IMR-90 (cell line): ENCODE results near the gene PLD4. TPM values are rescaled to one million over a fixed set of nuclear protein-coding genes. Genes with fewer than 3 reads are reported as not detected.

ENCODE experiments used
- ATAC-seq: fragments of 200-7000 bp; cut with Tn5 transposase; 2 replicates; pipeline ENCODE4 v1.9.1; 2020; ENCODE audit warnings: low read depth, mild to moderate bottlenecking, moderate library complexity
- BruUV-seq: library from RNA; stranded (reverse); fragments of 400-500 nt; replicated peaks from 2 replicates; lab custom pipeline; 2021; lab: Mats Ljungman, UMichigan
- CTCF ChIA-PET: fragments of 300-600 bp; formaldehyde crosslinking; extraction: SDS; loops from one replicate; lab custom pipeline; 2021; ENCODE audit warnings: antibody characterized with exemption; lab: Yijun Ruan, JAX
- POLR2A ChIA-PET: fragments of 300-600 bp; sonication (Branson Sonifier 250); formaldehyde crosslinking; loops from one replicate; lab custom pipeline; 2022; ENCODE audit warnings: antibody characterized with exemption; ENCODE audit not compliant: unreplicated experiment; lab: Charles Lee
- DNase-seq: peaks from one replicate; pipeline ENCODE4 v3.0.0; 2013
- H2AFZ ChIP-seq: replicated peaks from 2 replicates; pipeline ENCODE3; 2013; ENCODE audit warnings: low read length, mild to moderate bottlenecking; ENCODE audit not compliant: poor library complexity
- H2AK5ac ChIP-seq: 2 replicates; pipeline ENCODE4 v1.6.1; 2013; ENCODE audit warnings: low read depth, low read length, inconsistent platforms
- H2AK9ac ChIP-seq: replicated peaks from 2 replicates; pipeline ENCODE3; 2013; ENCODE audit warnings: mild to moderate bottlenecking, low read depth, low read length, moderate library complexity; ENCODE audit not compliant: poor library complexity
- H2BK120ac ChIP-seq: 2 replicates; pipeline ENCODE4 v1.6.1; 2013; ENCODE audit warnings: low read depth, low read length, inconsistent platforms
- H2BK15ac ChIP-seq: 3 replicates; pipeline ENCODE4 v1.6.1; 2013; ENCODE audit warnings: low read depth, low read length, inconsistent platforms
- H2BK20ac ChIP-seq: 2 replicates; pipeline ENCODE4 v1.6.1; 2013; ENCODE audit warnings: low read depth, mild to moderate bottlenecking, inconsistent platforms, low read length, moderate library complexity
- H2BK5ac ChIP-seq: 2 replicates; pipeline ENCODE4 v1.6.1; 2013; ENCODE audit warnings: mild to moderate bottlenecking, low read depth, low read length, inconsistent platforms; ENCODE audit not compliant: poor library complexity, severe bottlenecking
- H3K14ac ChIP-seq: replicated peaks from 2 replicates; pipeline ENCODE4 v1.6.1; 2013; ENCODE audit warnings: low read depth, low read length, inconsistent platforms
- H3K18ac ChIP-seq: 2 replicates; pipeline ENCODE4 v1.6.1; 2013; ENCODE audit warnings: low read depth, low read length, control low read depth
- H3K23ac ChIP-seq: 2 replicates; pipeline ENCODE4 v1.6.1; 2013; ENCODE audit warnings: low read depth, low read length, inconsistent platforms
- H3K27ac ChIP-seq: 2 replicates; pipeline ENCODE4 v1.5.1; 2013; ENCODE audit warnings: mild to moderate bottlenecking, control low read depth, low read length; ENCODE audit not compliant: insufficient read depth
- H3K27me3 ChIP-seq: 2 replicates; pipeline ENCODE4 v1.6.1; 2013; ENCODE audit warnings: low read length; ENCODE audit not compliant: control insufficient read depth, insufficient read depth
- H3K36me3 ChIP-seq: 2 replicates; pipeline ENCODE4 v1.6.1; 2013; ENCODE audit warnings: low read length, mixed read lengths; ENCODE audit not compliant: control insufficient read depth, insufficient read depth
- H3K4ac ChIP-seq: 2 replicates; pipeline ENCODE4 v1.6.1; 2013; ENCODE audit warnings: low read depth, low read length, inconsistent platforms
- H3K4me1 ChIP-seq: 2 replicates; pipeline ENCODE4 v1.6.1; 2013; ENCODE audit warnings: low read length, mixed read lengths; ENCODE audit not compliant: control insufficient read depth, insufficient read depth
- H3K4me2 ChIP-seq: 2 replicates; pipeline ENCODE4 v1.6.1; 2013; ENCODE audit warnings: low read depth, mild to moderate bottlenecking, control low read depth, low read length, moderate library complexity
- H3K4me3 ChIP-seq: 2 replicates; pipeline ENCODE4 v1.5.1; 2013; ENCODE audit warnings: low read depth, mild to moderate bottlenecking, control low read depth, low read length, moderate library complexity; ENCODE audit not compliant: insufficient read depth
- H3K56ac ChIP-seq: 2 replicates; pipeline ENCODE4 v1.6.1; 2013; ENCODE audit warnings: low read length, inconsistent platforms; ENCODE audit not compliant: insufficient read depth; ENCODE audit errors: extremely low read depth
- H3K79me1 ChIP-seq, 2 experiments: 2 replicates each; pipeline ENCODE4 v1.6.1; 2013; ENCODE audit warnings: low read length in 2 of 2, inconsistent platforms in 1 of 2, low read depth in 1 of 2
- H3K9ac ChIP-seq: 2 replicates; pipeline ENCODE4 v1.6.1; 2013; ENCODE audit warnings: low read depth, low read length, control low read depth
- H3K9me1 ChIP-seq: 2 replicates; pipeline ENCODE4 v1.6.1; 2013; ENCODE audit warnings: low read length, inconsistent platforms; ENCODE audit not compliant: insufficient read depth
- H3K9me3 ChIP-seq: 2 replicates; pipeline ENCODE4 v1.6.1; 2013; ENCODE audit warnings: low read length; ENCODE audit not compliant: control insufficient read depth, insufficient read depth
- H4K20me1 ChIP-seq: 2 replicates; pipeline ENCODE4 v1.6.1; 2013; ENCODE audit warnings: low read length, inconsistent platforms; ENCODE audit not compliant: insufficient read depth
- H4K5ac ChIP-seq: 2 replicates; pipeline ENCODE4 v1.6.1; 2013; ENCODE audit warnings: mild to moderate bottlenecking, low read depth, low read length, control low read depth
- H4K8ac ChIP-seq, 2 experiments: 2 replicates each; pipeline ENCODE4 v1.6.1; 2013; ENCODE audit warnings: low read depth in 2 of 2, low read length in 2 of 2, control low read depth in 1 of 2, inconsistent platforms in 1 of 2
- H4K91ac ChIP-seq: 2 replicates; pipeline ENCODE4 v1.6.1; 2013; ENCODE audit warnings: low read depth, low read length, inconsistent platforms; ENCODE audit not compliant: insufficient read depth
- BHLHE40 ChIP-seq: fragments of 150-350 bp; IDR thresholded peaks from 2 replicates; pipeline ENCODE4 v1.6.1; 2016; ENCODE audit warnings: mild to moderate bottlenecking, low read depth, low read length
- CEBPB ChIP-seq: IDR thresholded peaks from 2 replicates; pipeline ENCODE4 v1.6.1; 2012; ENCODE audit warnings: low read depth, low read length, improper control_type of control experiment
- CHD1 ChIP-seq: IDR thresholded peaks from 2 replicates; pipeline ENCODE4 v1.6.1; 2012; ENCODE audit warnings: low read depth, low read length, improper control_type of control experiment
- CTCF ChIP-seq: conservative IDR thresholded peaks from 2 replicates; pipeline ENCODE4 v1.5.1; 2012; ENCODE audit warnings: mild to moderate bottlenecking, low read depth, low read length, improper control_type of control experiment
- MAZ ChIP-seq: IDR thresholded peaks from 2 replicates; pipeline ENCODE4 v1.6.1; 2012; ENCODE audit warnings: low read depth, mild to moderate bottlenecking, low read length, improper control_type of control experiment, moderate library complexity, borderline replicate concordance
- MXI1 ChIP-seq: IDR thresholded peaks from 2 replicates; pipeline ENCODE4 v1.6.1; 2012; ENCODE audit warnings: low read depth, mild to moderate bottlenecking, low read length, moderate library complexity, borderline replicate concordance
- NFE2L2 ChIP-seq: fragments of 150-350 bp; IDR thresholded peaks from 2 replicates; pipeline ENCODE4 v1.6.1; 2016; ENCODE audit warnings: low read depth, mild to moderate bottlenecking, low read length
- POLR2A ChIP-seq: IDR thresholded peaks from 2 replicates; pipeline ENCODE4 v1.6.1; 2012; ENCODE audit warnings: mild to moderate bottlenecking, low read depth, low read length
- RAD21 ChIP-seq: IDR thresholded peaks from 2 replicates; pipeline ENCODE4 v1.6.1; 2012; ENCODE audit warnings: low read length, improper control_type of control experiment
- RCOR1 ChIP-seq: IDR thresholded peaks from 2 replicates; pipeline ENCODE4 v1.6.1; 2012; ENCODE audit warnings: mild to moderate bottlenecking, low read length, improper control_type of control experiment; ENCODE audit not compliant: insufficient replicate concordance
- RFX5 ChIP-seq: IDR thresholded peaks from 2 replicates; pipeline ENCODE4 v1.8.0; 2012; ENCODE audit warnings: low read depth, mild to moderate bottlenecking, low read length, moderate library complexity
- SMC3 ChIP-seq: fragments of 150-350 bp; IDR thresholded peaks from 2 replicates; pipeline ENCODE4 v1.6.1; 2016; ENCODE audit warnings: low read depth, mild to moderate bottlenecking, antibody characterized with exemption, low read length, moderate library complexity
- USF2 ChIP-seq: fragments of 150-350 bp; IDR thresholded peaks from 2 replicates; pipeline ENCODE4 v1.6.1; 2017; ENCODE audit warnings: mild to moderate bottlenecking, antibody characterized with exemption, low read length, low read depth
- WGBS, 2 experiments: methylation state at CpG; one replicate each; pipeline versions ENCODE4 v1.1.5 to v1.1.7; 2013; ENCODE audit warnings: missing lambda C conversion rate in 2 of 2; ENCODE audit not compliant: insufficient read length in 1 of 2; ENCODE audit errors: extremely low coverage in 2 of 2; 5-methylcytosine and 5-hydroxymethylcytosine counted together
- dilution Hi-C: fragments of 300-500 bp; cut with HindIII; formaldehyde crosslinking; loops from one replicate; pipeline ENCODE4 v1.14.3; 2018; ENCODE audit warnings: low sequenced_read_pairs; ENCODE audit not compliant: unreplicated experiment
- in situ Hi-C: fragments of 300-500 bp; cut with MboI; formaldehyde crosslinking; loops from 3 replicates; pipeline ENCODE4 v1.14.3; 2019; ENCODE audit warnings: low sequenced_read_pairs, inconsistent platforms, mixed read lengths
- intact Hi-C: fragments of 100-400 bp; cut with micrococcal nuclease; formaldehyde crosslinking; loops from 2 replicates; pipeline ENCODE4 v1.10.0; 2022
- polyA plus RNA-seq, 3 experiments: library from polyadenylated mRNA; depleted of rRNA; stranded (reverse); fragments of >200 nt; gene quantifications; 2 replicates each; pipeline ENCODE4 v1.2.3, GENCODE V29; 2012; ENCODE audit warnings: low replicate concordance in 1 of 3
- total RNA-seq: library from RNA; depleted of rRNA; stranded (reverse); fragments of >200 nt; gene quantifications from 2 replicates; pipeline ENCODE4 v1.2.3, GENCODE V29; 2012
- TF ChIP-seq, protein P1 (sequence below): fragments of 150-350 bp; IDR thresholded peaks from 2 replicates; pipeline ENCODE4 v1.6.1; 2016; ENCODE audit warnings: low read depth, mild to moderate bottlenecking, low read length, moderate library complexity, borderline replicate concordance

PLD4 gene
- total and polyA plus RNA-seq, 2 of the 4 experiments (the other 2 are of a cell fraction): 0.05 TPM; not detected in 1

DNA sequence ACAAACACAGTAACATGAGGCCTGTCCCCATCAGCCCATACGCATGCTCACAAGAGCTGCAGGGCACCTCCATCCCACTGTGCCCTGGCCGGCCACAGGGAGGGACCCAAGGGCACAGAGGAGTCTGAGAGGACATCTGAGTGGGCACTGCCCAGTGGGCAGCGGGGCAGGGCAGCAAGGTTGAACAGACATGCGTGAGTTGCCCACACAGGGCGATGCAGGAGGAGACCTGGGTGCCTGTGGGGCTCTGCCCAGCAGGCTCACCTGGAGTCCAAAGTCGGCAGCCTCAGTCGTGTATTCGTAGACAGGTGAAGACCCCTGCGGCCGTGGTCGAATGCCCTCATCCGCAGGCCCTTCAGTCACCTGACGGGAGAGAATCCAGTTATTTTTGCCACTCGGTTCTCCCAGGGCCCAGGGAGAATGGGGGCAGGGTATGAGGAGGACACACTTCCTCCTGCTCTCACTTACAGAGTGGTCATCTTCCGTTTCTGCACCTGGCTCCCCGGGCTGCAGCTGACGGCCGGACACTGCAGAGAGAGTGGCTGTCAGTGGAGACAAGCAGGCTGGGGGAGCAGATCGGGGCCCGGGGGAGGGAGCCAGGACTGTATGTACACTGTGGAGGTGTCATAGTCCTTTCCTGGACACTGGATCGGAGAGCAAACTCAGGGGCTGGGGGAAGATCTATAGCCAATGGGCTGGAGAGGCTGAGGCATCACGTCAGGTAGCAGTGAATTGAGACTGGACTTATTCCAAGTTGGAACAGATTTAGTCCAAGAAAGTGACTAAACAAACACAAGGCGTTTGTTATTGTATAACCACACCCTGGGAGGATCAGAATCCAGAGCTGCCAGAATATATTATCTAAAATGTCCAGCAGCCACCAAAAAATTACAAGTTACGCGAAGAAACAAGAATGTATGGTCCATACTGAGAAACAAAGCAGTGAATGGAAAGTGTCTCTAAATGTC, 32.8 kb downstream of the PLD4 start:
- Histone ChIP-seq H4K91ac (no peak overlapping the region), H2AFZ (no peak overlapping the region)
- TF ChIP-seq USF2: no peak
- TF ChIP-seq CEBPB: no peak
- TF ChIP-seq SMC3: no peak
- TF ChIP-seq POLR2A: no peak
- no peak for TF ChIP-seq BHLHE40
- no peak for TF ChIP-seq MXI1
- no peak for TF ChIP-seq CTCF
- TF ChIP-seq, protein P1, sequence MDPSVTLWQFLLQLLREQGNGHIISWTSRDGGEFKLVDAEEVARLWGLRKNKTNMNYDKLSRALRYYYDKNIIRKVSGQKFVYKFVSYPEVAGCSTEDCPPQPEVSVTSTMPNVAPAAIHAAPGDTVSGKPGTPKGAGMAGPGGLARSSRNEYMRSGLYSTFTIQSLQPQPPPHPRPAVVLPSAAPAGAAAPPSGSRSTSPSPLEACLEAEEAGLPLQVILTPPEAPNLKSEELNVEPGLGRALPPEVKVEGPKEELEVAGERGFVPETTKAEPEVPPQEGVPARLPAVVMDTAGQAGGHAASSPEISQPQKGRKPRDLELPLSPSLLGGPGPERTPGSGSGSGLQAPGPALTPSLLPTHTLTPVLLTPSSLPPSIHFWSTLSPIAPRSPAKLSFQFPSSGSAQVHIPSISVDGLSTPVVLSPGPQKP: no peak
- TF ChIP-seq RAD21: no peak
- no peak for TF ChIP-seq MAZ
- TF ChIP-seq NFE2L2: no peak
- TF ChIP-seq RFX5: no peak
- no peak for TF ChIP-seq RCOR1
- TF ChIP-seq CHD1: no peak

More for the DNA sequence above, 32.8 kb downstream of the PLD4 start:
- intact Hi-C loops: no loop called here
- BruUV-seq: no TSS peak
- Histone ChIP-seq H3K18ac (no peak overlapping the region), H2AK9ac (no peak overlapping the region), H3K79me1 (no peaks in the 10 kb centered on the region), H3K9me1 (no peaks in the 10 kb centered on the region), H4K8ac (no peak overlapping the region), H3K14ac (no peak overlapping the region), H3K4ac (no peak overlapping the region), H2BK5ac (no peak overlapping the region), H3K27ac (no peak overlapping the region), H3K9ac (no peak overlapping the region), H2BK120ac (no peak overlapping the region), H3K4me3 (no peak overlapping the region), H2BK20ac (no peak overlapping the region), H3K27me3 (peaks cover 2% of the 10 kb centered on the region), H4K5ac (no peak overlapping the region), H2BK15ac (no peak overlapping the region), H2AK5ac (no peak overlapping the region), H4K20me1 (no peaks in the 10 kb centered on the region), H3K4me2 (no peak overlapping the region), H3K23ac (no peak overlapping the region), H3K9me3 (no peaks in the 10 kb centered on the region), H3K56ac (no peak overlapping the region), H3K36me3 (peaks cover 2% of the 10 kb centered on the region; the same call in 1 of the 2 replicates), H3K4me1 (no peaks in the 10 kb centered on the region)
- DNase-seq (no peak), ATAC-seq (no peak; the same call in 1 of the 2 replicates)
- 47% methylated on average over 6 of the region's 25 CpGs; no CpG with 5 or more reads in 1 of the 2 experiments for WGBS, 2 experiments
- ChIA-PET CTCF (no interaction called here), POLR2A (no interaction called here)
- in situ Hi-C loops: no loop called here
- dilution Hi-C loops: no loop called here
